ENCODE data around the gene SRPK2.
"Not testable (repeated sequence)": the region's sequence is repeated elsewhere in the genome, so short reads cannot be mapped to it uniquely, and the experiment has no call there.

Gene SRPK2

DNA sequence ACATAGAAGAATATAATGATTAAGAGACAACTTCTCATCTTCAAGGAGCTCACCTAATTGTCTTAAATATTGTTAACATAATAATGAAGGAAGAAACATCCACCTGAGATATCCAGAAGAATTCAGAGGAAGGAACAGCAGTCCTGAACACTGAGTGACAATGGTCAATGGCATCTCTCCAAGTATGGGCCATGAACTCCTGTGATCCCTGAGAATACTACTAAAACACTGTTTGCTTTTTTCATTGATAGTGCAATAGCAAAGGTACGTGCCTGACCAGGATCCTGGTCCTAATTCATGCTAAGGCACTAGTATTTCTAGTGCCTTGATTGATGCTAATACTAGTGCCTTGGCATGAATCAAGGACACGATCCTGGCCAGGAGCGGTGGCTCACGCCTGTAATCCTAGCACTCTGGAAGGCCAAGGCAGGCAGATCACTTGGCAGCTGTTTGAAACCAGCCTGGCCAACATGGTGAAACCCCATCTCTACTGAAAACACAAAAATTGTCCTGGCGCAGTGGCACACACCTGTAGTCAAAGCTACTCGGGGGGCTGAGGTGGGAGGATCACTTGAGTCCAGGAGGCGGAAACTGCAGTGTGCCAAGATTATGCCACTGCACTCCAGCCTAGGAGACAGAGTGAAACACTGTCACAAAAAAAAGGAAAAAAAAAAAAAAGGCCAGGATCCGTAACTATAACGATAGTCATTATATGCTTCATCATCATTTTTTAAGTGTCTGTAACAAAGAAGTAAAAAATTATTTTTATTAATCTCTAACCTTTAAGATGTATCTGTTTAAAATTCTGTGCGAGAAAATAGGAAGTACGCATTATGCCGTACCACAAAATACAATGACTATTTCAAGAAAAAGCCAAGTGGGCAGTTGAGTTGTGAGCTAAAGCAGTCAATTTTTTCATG, 49.1 kb downstream of the SRPK2 start:
- no peaks in the 10 kb centered on the region for H3K4me1 ChIP-seq (ENCODE audit: control extremely low read depth in 1 of 4, control insufficient read depth in 4 of 4, insufficient read depth in 4 of 4, low read length in 3 of 4)
- DNase-seq = no peak
- POLR2A ChIA-PET = interaction anchor here (0.6 kb wide), 2 partner anchors 12 to 156 kb away, joined by 3 to 4 read pairs; no protein-coding TSS in a partner anchor
- CTCF ChIA-PET = no interaction called here
- H3K27me3 ChIP-seq (replicated peaks in 2 of 5; ENCODE audit: control insufficient read depth in 4 of 5, insufficient read depth in 5 of 5, low read length in 4 of 5) = no peaks in the 10 kb centered on the region
- no peak overlapping the region for H3K4me3 ChIP-seq (ENCODE audit: control insufficient read depth in 1 of 7, extremely low read depth in 1 of 7, insufficient read depth in 4 of 7, low read depth in 2 of 7, low read length in 6 of 7)
- WGBS (ENCODE audit: insufficient coverage) = 99% methylated on average over 6 of the region's 12 CpGs
- H3K36me3 ChIP-seq (ENCODE audit: control insufficient read depth in 4 of 4, insufficient read depth in 4 of 4, low read length in 3 of 4) = no peaks in the 10 kb centered on the region
- no peaks in the 10 kb centered on the region for H3K9me3 ChIP-seq (ENCODE audit: control extremely low read depth in 1 of 5, control insufficient read depth in 4 of 5, insufficient read depth in 2 of 5, low read depth in 1 of 5, low read length in 4 of 5)
- no peak overlapping the region for H3K27ac ChIP-seq (ENCODE audit: insufficient read depth in 1 of 2, low read depth in 1 of 2, low read length in 2 of 2, poor library complexity in 1 of 2, severe bottlenecking in 2 of 2)

GRCh38 chr7:105337529-105337928, 51.2 kb downstream of the SRPK2 start:
- no peaks in the 10 kb centered on the region for H3K27me3 ChIP-seq (replicated peaks in 2 of 5; ENCODE audit: control insufficient read depth in 4 of 5, insufficient read depth in 5 of 5, low read length in 4 of 5)
- no peak overlapping the region for H3K27ac ChIP-seq (ENCODE audit: insufficient read depth in 1 of 2, low read depth in 1 of 2, low read length in 2 of 2, poor library complexity in 1 of 2, severe bottlenecking in 2 of 2)
- 100% methylated on average over 3 of the region's 4 CpGs for WGBS (ENCODE audit: insufficient coverage)
- ChIA-PET CTCF (interaction anchor here (0.6 to 1.2 kb wide), 4 partner anchors 8 to 415 kb away, joined by 3 read pairs; no protein-coding TSS in a partner anchor), POLR2A (no interaction called here)
- H3K36me3 ChIP-seq (ENCODE audit: control insufficient read depth in 4 of 4, insufficient read depth in 4 of 4, low read length in 3 of 4) = no peaks in the 10 kb centered on the region
- no peak for DNase-seq
- H3K4me1 ChIP-seq (ENCODE audit: control extremely low read depth in 1 of 4, control insufficient read depth in 4 of 4, insufficient read depth in 4 of 4, low read length in 3 of 4) = no peaks in the 10 kb centered on the region
- H3K4me3 ChIP-seq (ENCODE audit: control insufficient read depth in 1 of 7, extremely low read depth in 1 of 7, insufficient read depth in 4 of 7, low read depth in 2 of 7, low read length in 6 of 7) = no peak overlapping the region
- H3K9me3 ChIP-seq (ENCODE audit: control extremely low read depth in 1 of 5, control insufficient read depth in 4 of 5, insufficient read depth in 2 of 5, low read depth in 1 of 5, low read length in 4 of 5) = no peaks in the 10 kb centered on the region

DNA sequence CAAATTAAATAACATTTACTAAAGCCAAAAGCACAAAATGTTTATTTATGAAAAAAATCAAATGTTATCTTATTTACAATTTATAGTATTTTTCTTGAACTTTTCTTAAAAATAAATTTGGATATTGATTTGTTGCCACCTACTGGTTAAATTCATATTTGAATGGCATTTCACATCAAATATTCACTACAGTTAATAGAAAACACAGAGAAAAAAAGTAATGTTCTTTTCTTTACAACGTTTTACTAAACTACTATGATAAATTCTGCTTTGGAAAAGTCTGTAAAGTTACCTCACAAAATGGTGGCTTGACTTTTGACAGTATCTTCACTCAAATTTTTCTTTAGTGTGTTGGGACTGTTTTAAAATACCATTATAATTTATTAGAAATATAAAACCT, 52.7 kb downstream of the SRPK2 start:
- H3K9me3 ChIP-seq (ENCODE audit: control extremely low read depth in 1 of 5, control insufficient read depth in 4 of 5, insufficient read depth in 2 of 5, low read depth in 1 of 5, low read length in 4 of 5) = no peaks in the 10 kb centered on the region
- no peaks in the 10 kb centered on the region for H3K27me3 ChIP-seq (replicated peaks in 2 of 5; ENCODE audit: control insufficient read depth in 4 of 5, insufficient read depth in 5 of 5, low read length in 4 of 5)
- CTCF ChIA-PET = interaction anchor here (1.8 to 2.3 kb wide), 2 partner anchors 10 to 183 kb away, joined by 5 to 6 read pairs; no protein-coding TSS in a partner anchor
- H3K27ac ChIP-seq (ENCODE audit: insufficient read depth in 1 of 2, low read depth in 1 of 2, low read length in 2 of 2, poor library complexity in 1 of 2, severe bottlenecking in 2 of 2) = no peak overlapping the region
- no peaks in the 10 kb centered on the region for H3K4me1 ChIP-seq (ENCODE audit: control extremely low read depth in 1 of 4, control insufficient read depth in 4 of 4, insufficient read depth in 4 of 4, low read length in 3 of 4)
- H3K36me3 ChIP-seq (ENCODE audit: control insufficient read depth in 4 of 4, insufficient read depth in 4 of 4, low read length in 3 of 4) = no peaks in the 10 kb centered on the region
- peak; percentile 24 to 47 (median 38) for DNase-seq
- no CpG with 5 or more reads among the region's 1 CpG for WGBS (ENCODE audit: insufficient coverage)
- POLR2A ChIA-PET = no interaction called here
- H3K4me3 ChIP-seq (ENCODE audit: control insufficient read depth in 1 of 7, extremely low read depth in 1 of 7, insufficient read depth in 4 of 7, low read depth in 2 of 7, low read length in 6 of 7) = no peak overlapping the region

DNA sequence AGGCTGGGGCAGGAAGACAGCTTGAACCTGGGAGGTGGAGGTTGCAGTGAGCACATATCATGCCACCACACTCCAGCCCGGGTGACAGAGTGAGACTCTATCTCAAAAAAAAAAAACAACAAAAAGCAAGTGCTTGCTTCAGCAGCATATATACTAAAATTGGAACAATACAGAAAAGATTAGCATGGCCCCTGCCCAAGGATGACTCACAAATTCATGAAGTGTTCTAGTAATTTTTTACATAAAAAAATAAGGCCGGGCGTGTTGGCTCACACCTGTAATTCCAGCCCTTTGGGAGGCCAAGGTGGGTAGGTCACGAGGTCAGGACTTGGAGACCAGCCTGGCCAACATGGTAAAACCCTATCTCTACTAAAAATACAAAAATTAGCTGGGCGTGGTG, 56.1 kb downstream of the SRPK2 start:
- H3K4me3 ChIP-seq (ENCODE audit: control insufficient read depth in 1 of 7, extremely low read depth in 1 of 7, insufficient read depth in 4 of 7, low read depth in 2 of 7, low read length in 6 of 7); H3K27ac ChIP-seq (ENCODE audit: insufficient read depth in 1 of 2, low read depth in 1 of 2, low read length in 2 of 2, poor library complexity in 1 of 2, severe bottlenecking in 2 of 2); H3K4me1 ChIP-seq (ENCODE audit: control extremely low read depth in 1 of 4, control insufficient read depth in 4 of 4, insufficient read depth in 4 of 4, low read length in 3 of 4); DNase-seq; H3K36me3 ChIP-seq (ENCODE audit: control insufficient read depth in 4 of 4, insufficient read depth in 4 of 4, low read length in 3 of 4); POLR2A ChIA-PET; H3K27me3 ChIP-seq (replicated peaks in 2 of 5; ENCODE audit: control insufficient read depth in 4 of 5, insufficient read depth in 5 of 5, low read length in 4 of 5); H3K9me3 ChIP-seq (ENCODE audit: control extremely low read depth in 1 of 5, control insufficient read depth in 4 of 5, insufficient read depth in 2 of 5, low read depth in 1 of 5, low read length in 4 of 5): not testable (repeated sequence)
- CTCF ChIA-PET = interaction anchor here (1.4 to 1.5 kb wide), 2 partner anchors 178 to 188 kb away, joined by 3 read pairs; no protein-coding TSS in a partner anchor
- 100% methylated on average over 2 of the region's 5 CpGs for WGBS (ENCODE audit: insufficient coverage)

- no peak overlapping the region for H3K4me3 ChIP-seq (ENCODE audit: control insufficient read depth in 1 of 7, extremely low read depth in 1 of 7, insufficient read depth in 4 of 7, low read depth in 2 of 7, low read length in 6 of 7)
- no peak for DNase-seq
- 100% methylated on average over 2 of the region's 3 CpGs for WGBS (ENCODE audit: insufficient coverage)
- no peaks in the 10 kb centered on the region for H3K36me3 ChIP-seq (ENCODE audit: control insufficient read depth in 4 of 4, insufficient read depth in 4 of 4, low read length in 3 of 4)
- H3K27ac ChIP-seq (ENCODE audit: insufficient read depth in 1 of 2, low read depth in 1 of 2, low read length in 2 of 2, poor library complexity in 1 of 2, severe bottlenecking in 2 of 2) = no peak overlapping the region
- H3K9me3 ChIP-seq (ENCODE audit: control extremely low read depth in 1 of 5, control insufficient read depth in 4 of 5, insufficient read depth in 2 of 5, low read depth in 1 of 5, low read length in 4 of 5) = no peaks in the 10 kb centered on the region
- ChIA-PET CTCF (interaction anchor here (1.4 kb wide), 1 partner anchor 20 kb away, joined by 5 read pairs; no protein-coding TSS in a partner anchor), POLR2A (no interaction called here)
- peaks cover 0 to 2% (median 0%) of the 10 kb centered on the region in 4 experiments for H3K4me1 ChIP-seq (ENCODE audit: control extremely low read depth in 1 of 4, control insufficient read depth in 4 of 4, insufficient read depth in 4 of 4, low read length in 3 of 4)
- H3K27me3 ChIP-seq (replicated peaks in 2 of 5; ENCODE audit: control insufficient read depth in 4 of 5, insufficient read depth in 5 of 5, low read length in 4 of 5) = no peaks in the 10 kb centered on the region
Observed at GRCh38 chr7:105330526-105330925, 58.2 kb downstream of the SRPK2 start.

- Histone ChIP-seq H3K27me3 (replicated peaks in 2 of 5; ENCODE audit: control insufficient read depth in 4 of 5, insufficient read depth in 5 of 5, low read length in 4 of 5) (no peaks in the 10 kb centered on the region), H3K27ac (ENCODE audit: insufficient read depth in 1 of 2, low read depth in 1 of 2, low read length in 2 of 2, poor library complexity in 1 of 2, severe bottlenecking in 2 of 2) (no peak overlapping the region), H3K4me1 (ENCODE audit: control extremely low read depth in 1 of 4, control insufficient read depth in 4 of 4, insufficient read depth in 4 of 4, low read length in 3 of 4) (peaks cover 0 to 10% (median 0%) of the 10 kb centered on the region in 4 experiments), H3K4me3 (ENCODE audit: control insufficient read depth in 1 of 7, extremely low read depth in 1 of 7, insufficient read depth in 4 of 7, low read depth in 2 of 7, low read length in 6 of 7) (no peak overlapping the region), H3K9me3 (ENCODE audit: control extremely low read depth in 1 of 5, control insufficient read depth in 4 of 5, insufficient read depth in 2 of 5, low read depth in 1 of 5, low read length in 4 of 5) (no peaks in the 10 kb centered on the region), H3K36me3 (ENCODE audit: control insufficient read depth in 4 of 4, insufficient read depth in 4 of 4, low read length in 3 of 4) (peaks cover 0 to under 1% (median 0%) of the 10 kb centered on the region in 4 experiments)
- CTCF ChIA-PET = no interaction called here
- 100% methylated on average over 1 of the region's 1 CpG for WGBS (ENCODE audit: insufficient coverage)
- POLR2A ChIA-PET = no interaction called here
- no peak for DNase-seq
Observed at GRCh38 chr7:105327201-105327600, 61.5 kb downstream of the SRPK2 start.
